DND-41 (cell line): ENCODE data around the gene ZNF3.

Experiments used
- EZH2 ChIP-seq: IDR thresholded peaks from 3 replicates; pipeline ENCODE4 v1.6.1; 2012; ENCODE audit warnings: borderline replicate concordance, low read depth, mild to moderate bottlenecking, moderate library complexity, low read length, inconsistent platforms; ENCODE audit not compliant: severe bottlenecking
- TF ChIP-seq, protein P1 (sequence below): IDR thresholded peaks from 2 replicates; pipeline ENCODE4 v1.5.1; 2012; ENCODE audit warnings: borderline replicate concordance, low read length, moderate library complexity, mild to moderate bottlenecking; ENCODE audit not compliant: poor library complexity, severe bottlenecking; ENCODE audit errors: extremely low read depth

DNA sequence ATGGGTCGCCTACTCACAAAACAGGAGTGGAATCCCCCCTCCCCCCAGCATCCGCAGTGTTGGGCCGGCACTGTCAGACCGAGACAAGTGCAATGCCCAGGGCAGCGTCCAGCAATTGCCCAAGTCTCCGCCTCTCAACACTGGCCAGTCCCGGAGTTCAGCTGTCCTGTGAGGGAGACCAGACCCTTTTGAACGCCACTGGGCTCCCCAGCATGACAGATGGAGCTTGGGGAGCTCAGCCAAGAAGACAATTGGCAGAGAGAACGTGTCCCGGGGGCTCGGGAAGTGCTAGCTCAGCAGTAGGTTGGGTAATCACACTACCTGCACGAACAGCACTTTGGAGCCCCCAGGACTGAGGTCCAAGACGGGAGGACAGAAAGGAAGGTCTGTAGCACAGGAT, 12.0 kb upstream of the ZNF3 start:
- TF ChIP-seq, protein P1, sequence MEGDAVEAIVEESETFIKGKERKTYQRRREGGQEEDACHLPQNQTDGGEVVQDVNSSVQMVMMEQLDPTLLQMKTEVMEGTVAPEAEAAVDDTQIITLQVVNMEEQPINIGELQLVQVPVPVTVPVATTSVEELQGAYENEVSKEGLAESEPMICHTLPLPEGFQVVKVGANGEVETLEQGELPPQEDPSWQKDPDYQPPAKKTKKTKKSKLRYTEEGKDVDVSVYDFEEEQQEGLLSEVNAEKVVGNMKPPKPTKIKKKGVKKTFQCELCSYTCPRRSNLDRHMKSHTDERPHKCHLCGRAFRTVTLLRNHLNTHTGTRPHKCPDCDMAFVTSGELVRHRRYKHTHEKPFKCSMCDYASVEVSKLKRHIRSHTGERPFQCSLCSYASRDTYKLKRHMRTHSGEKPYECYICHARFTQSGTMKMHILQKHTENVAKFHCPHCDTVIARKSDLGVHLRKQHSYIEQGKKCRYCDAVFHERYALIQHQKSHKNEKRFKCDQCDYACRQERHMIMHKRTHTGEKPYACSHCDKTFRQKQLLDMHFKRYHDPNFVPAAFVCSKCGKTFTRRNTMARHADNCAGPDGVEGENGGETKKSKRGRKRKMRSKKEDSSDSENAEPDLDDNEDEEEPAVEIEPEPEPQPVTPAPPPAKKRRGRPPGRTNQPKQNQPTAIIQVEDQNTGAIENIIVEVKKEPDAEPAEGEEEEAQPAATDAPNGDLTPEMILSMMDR, result no peak
- no peak for TF ChIP-seq EZH2
